MM.1S (cell line): ENCODE measurements around the gene HYAL1.

ENCODE experiments used
- EZH2 ChIP-seq: fragments of 300-600 bp; sonication (generic); optimal IDR thresholded peaks from 2 replicates; pipeline ENCODE3; 2017; ENCODE audit warnings: low read depth, mild to moderate bottlenecking, antibody characterized with exemption, low read length, mixed read lengths
- TF ChIP-seq, protein P1 (sequence below): fragments of 300-600 bp; sonication (generic); IDR thresholded peaks from 2 replicates; pipeline ENCODE4 v1.5.1; 2016; ENCODE audit warnings: antibody characterized with exemption, low read length, mixed read lengths

DNA sequence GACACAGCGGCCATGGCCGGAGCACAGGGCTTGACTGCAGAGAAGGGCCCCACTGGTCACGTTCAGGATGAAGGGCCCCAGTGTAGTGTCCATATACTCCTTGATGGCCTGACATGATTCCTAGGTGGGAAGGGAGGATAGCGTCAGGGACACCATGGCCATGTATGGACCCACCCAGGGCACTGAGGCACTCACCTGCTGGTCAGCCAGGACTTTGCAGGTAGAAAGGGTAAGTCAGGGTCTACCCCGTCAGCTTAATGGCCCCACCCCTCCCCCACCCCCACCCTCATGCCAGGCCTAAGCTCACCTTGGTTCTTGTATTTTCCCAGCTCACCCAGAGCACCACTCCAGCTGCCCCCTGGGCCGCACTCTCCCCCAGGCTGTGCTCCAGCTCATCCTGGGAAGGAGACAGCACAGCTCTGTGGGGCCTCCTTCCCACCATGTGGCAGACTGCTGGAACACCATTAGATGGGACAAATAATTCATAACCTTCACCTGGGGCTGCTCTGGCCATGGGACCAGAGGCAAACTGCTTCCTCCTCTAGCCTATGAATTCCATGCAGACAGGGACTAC, 2.6 kb downstream of the HYAL1 start:
- TF ChIP-seq, protein P1, sequence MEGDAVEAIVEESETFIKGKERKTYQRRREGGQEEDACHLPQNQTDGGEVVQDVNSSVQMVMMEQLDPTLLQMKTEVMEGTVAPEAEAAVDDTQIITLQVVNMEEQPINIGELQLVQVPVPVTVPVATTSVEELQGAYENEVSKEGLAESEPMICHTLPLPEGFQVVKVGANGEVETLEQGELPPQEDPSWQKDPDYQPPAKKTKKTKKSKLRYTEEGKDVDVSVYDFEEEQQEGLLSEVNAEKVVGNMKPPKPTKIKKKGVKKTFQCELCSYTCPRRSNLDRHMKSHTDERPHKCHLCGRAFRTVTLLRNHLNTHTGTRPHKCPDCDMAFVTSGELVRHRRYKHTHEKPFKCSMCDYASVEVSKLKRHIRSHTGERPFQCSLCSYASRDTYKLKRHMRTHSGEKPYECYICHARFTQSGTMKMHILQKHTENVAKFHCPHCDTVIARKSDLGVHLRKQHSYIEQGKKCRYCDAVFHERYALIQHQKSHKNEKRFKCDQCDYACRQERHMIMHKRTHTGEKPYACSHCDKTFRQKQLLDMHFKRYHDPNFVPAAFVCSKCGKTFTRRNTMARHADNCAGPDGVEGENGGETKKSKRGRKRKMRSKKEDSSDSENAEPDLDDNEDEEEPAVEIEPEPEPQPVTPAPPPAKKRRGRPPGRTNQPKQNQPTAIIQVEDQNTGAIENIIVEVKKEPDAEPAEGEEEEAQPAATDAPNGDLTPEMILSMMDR = no peak
- no peak for TF ChIP-seq EZH2
